GM21717 (cell line): ENCODE results near the gene GABARAP.

Experiments
- ATAC-seq: cut with Tn5 transposase; IDR thresholded peaks from one replicate; pipeline ENCODE4 v1.9.1; 2021; ENCODE audit warnings: mild to moderate bottlenecking, moderate library complexity; ENCODE audit not compliant: unreplicated experiment

Gene GABARAP

GRCh38 chr17:7241783-7242716, at the start of gene GABARAP:
Gene GABARAP (minus strand): TSS chr17:7242449. CDS start chr17:7242330, 119 bp downstream.
- peak; percentile 27 for ATAC-seq

DNA sequence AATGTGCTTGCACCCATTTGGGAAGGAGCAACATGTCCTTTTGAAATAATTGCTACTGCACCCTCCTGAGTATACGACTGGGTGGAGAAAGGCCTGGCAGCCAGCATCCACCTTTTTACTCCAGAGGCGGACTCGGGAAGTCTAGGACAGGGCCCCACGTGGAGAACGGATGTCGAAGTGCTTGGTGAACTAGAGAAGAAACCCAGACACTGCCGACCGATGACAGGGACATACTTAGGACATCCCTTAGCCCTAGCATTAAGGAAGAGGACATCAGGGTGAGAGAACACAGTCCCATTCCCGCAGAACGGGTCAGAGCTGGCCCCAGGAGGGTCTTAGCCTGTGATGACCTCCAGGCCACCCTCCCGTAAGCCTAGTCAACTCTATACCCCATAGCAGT, 48.4 kb upstream of the GABARAP start:
- ATAC-seq, result no peak

DNA sequence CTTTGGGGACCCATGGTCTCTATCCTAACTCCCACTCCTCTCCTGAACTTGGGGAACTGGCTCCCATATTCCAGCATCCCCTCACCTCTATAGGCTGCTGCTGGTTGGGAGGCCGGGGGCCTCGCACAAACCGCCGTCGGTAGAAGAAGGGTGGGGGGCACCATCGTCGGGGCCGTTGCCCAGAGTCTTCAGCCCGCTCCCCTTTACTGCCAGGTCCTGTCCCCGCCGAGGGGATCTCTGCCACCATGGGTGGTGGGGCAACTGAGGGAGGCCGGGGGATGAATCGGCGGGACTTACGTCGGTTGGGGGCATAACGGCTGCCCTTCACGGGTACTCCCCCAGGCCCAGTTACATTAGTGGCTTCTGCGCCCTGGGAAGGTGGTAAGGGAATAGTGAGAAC, 47.9 kb upstream of the GABARAP start:
- ATAC-seq, result no peak

- no peak for ATAC-seq
Observed at GRCh38 chr17:7289256-7290032, 47.2 kb upstream of the GABARAP start.

DNA sequence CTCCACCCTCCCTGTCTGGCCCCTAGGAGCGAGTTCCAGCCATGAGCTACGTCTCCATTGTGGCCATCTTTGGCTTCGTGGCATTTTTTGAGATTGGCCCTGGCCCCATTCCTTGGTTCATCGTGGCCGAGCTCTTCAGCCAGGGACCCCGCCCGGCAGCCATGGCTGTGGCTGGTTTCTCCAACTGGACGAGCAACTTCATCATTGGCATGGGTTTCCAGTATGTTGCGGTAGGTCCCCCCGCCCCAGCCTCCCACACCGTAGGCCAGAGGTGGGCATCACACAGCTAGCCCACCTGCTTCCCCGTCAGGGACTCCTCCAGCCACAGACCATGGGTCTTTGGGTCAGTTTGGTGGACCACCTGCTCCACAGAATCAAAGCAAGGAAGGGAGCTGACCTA, 43.4 kb upstream of the GABARAP start:
- ATAC-seq, result no peak

- ATAC-seq, result no peak
Observed at GRCh38 chr17:7284911-7285310, 42.7 kb upstream of the GABARAP start.

DNA sequence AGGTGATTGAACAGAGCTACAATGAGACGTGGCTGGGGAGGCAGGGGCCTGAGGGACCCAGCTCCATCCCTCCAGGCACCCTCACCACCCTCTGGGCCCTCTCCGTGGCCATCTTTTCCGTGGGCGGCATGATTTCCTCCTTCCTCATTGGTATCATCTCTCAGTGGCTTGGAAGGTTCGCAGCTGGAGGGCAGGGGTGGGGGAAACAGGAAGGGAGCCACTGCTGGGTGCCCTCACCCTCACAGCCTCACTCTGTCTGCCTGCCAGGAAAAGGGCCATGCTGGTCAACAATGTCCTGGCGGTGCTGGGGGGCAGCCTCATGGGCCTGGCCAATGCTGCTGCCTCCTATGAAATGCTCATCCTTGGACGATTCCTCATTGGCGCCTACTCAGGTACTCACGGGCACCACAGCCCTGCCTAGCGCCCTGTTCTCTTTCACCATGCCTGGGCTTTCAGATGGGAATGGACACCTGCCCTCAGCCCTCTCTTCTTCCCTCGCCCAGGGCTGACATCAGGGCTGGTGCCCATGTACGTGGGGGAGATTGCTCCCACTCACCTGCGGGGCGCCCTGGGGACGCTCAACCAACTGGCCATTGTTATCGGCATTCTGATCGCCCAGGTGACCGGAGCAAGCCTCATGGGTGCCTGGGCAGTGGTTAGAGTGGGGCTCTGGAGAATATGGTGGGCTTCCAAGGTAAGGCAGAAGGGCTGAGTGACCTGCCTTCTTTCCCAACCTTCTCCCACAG, 41.4 kb upstream of the GABARAP start:
- ATAC-seq, result no peak

GRCh38 chr17:7282752-7283321, 40.6 kb upstream of the GABARAP start:
- no peak for ATAC-seq

GRCh38 chr17:7281953-7282751, 39.9 kb upstream of the GABARAP start:
- no peak for ATAC-seq

DNA sequence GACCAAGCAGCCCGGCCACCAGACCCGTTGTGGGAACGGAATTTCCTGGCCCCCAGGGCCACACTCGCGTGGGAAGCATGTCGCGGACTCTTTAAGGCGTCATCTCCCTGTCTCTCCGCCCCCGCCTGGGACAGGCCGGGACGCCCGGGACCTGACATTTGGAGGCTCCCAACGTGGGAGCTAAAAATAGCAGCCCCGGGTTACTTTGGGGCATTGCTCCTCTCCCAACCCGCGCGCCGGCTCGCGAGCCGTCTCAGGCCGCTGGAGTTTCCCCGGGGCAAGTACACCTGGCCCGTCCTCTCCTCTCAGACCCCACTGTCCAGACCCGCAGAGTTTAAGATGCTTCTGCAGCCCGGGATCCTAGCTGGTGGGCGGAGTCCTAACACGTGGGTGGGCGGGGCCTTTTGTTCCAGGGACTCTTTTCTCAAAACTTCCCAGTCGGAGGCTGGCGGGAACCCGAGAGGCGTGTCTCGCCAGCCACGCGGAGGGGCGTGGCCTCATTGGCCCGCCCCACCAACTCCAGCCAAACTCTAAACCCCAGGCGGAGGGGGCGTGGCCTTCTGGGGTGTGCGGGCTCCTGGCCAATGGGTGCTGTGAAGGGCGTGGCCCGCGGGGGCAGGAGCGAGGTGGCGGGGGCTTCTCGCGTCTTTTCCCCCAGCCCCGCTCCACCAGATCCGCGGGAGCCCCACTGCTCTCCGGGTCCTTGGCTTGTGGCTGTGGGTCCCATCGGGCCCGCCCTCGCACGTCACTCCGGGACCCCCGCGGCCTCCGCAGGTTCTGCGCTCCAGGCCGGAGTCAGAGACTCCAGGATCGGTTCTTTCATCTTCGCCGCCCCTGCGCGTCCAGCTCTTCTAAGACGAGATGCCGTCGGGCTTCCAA, 39.1 kb upstream of the GABARAP start, which contains the start of gene SLC2A4:
SLC2A4 (plus strand) TSS at position 645 of the 879 bp plus-strand sequence; CDS start at position 862, 217 bp downstream.
- ATAC-seq, result peak; percentile 69

DNA sequence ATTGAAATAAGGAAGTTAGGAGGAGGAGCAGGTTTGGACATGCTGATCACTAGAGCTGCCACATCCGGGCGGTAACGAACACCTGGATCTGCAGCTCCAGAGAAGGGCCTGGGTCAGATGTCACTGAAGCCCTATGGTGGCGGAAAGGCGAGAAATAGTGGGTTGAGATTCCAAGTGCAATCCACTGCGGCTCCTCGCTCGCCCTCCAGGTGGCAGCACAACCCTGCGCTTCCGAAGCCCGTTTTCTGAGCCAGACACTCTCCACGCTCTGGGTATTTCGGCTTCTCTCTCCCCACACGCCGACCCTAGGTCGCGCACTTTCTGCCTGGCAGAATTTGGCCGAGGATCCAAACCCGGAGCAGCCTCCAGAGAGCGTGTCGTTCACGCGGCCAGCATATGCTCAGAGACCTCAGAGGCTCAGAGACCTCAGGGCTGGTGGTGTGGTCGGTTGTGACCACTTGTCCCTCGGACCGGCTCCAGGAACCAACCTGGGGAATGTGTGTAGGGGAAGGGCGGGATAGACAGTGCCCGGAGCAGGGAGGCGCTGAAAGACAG, 38.3 kb upstream of the GABARAP start:
- peak; percentile 44 for ATAC-seq

DNA sequence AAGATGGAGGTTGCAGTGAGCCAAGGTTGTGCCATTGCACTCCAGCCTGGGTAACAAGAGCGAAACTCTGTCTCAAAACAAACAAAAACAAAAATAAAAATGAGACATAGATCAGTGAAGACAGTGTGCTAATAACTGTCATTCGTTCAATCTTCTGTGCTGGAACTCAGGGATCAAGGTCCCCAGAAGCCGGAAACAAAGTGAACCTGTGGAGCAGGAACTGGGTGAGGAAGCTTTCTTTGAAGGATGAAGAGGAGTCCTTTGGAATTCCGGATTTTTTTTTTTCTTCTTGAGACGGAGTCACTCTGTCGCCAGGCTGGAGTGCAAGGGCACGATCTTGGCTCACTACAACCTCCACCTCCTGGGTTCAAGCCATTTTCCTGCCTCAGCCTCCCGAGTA, 37.2 kb upstream of the GABARAP start:
- ATAC-seq, result no peak

GRCh38 chr17:7266784-7267183, 24.5 kb upstream of the GABARAP start:
- ATAC-seq, result no peak

DNA sequence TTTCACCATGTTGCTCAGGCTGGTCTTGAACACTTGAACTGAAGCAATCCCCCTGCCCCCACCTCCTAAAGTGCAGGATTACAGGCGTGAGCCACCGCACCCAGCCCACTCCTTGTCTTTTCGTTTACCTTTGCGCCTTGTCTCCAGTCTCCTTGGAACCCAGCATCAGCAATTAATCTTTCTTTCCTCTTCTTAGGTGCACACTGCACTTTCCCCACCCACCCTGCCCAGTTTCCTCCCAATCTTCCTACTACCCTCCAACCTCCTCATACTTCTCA, 21.5 kb upstream of the GABARAP start:
- ATAC-seq, result no peak

GRCh38 chr17:7262935-7263800, 20.9 kb upstream of the GABARAP start:
- ATAC-seq, result no peak

DNA sequence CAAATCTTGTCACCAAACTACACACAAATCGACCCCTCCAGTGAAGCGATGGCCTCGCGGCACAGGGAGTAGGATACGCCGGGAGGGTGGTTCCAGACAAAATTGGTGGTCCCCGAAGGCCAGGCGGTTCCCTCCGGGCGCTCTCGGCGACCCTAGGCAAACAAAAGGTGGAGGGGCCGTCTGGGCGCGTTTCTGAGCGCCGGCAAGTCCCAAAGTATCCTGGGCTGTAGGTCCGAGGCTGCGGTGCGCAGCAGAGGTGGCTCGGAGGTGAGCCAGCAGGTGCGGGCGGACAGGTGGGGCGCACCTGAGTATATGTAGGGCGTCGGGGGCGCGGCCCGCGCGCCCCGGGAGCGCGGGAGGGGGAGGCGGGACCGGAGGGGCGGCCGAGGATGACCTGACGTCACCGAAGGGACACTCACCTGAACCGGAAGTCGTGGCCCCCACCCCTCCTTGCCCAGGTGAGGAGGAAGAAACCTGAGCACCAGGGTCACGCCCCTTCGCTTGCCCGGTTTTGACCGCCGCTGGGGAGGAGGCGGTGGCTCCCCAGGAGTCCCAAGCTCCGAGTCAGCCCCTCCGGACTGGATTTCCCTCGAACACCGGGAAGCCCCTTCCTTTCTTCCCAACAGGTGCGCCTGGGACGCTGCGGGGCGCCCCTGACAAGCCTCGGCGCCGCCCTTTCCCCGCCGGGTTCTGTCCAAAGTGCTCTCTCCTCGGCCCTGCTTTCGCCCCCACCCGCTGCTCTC, 20.1 kb upstream of the GABARAP start, which contains the start of gene CLDN7:
CLDN7 (minus strand) TSS at position 287 of the 743 bp plus-strand sequence. CDS start 435 bp downstream, outside the sequence.
- no peak for ATAC-seq
